Measurements from ENCODE around the gene CD44.

Gene CD44

DNA sequence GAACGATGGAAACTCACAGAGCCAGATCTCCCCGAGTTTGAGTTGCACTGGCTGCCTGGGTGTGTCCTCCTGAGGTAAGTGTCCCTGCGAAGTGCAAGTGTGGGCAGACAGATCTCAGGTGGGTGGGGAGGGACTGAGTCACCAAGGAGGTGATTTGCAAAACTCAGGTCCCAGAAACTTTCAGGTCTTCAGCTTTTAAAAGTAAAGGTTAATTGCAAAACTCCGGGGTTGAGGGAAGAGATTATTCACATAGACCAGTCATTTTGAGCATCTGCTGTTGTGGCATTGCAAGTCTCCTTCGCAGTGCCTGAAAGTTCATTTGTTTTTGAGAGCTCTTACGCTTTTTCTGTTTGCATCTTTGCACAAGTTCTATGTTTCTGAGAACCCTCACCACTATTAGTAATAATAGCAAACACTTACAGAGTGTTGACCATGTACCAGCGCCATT is 7.1 kb downstream of the CD44 start:
- Histone ChIP-seq H3K9ac (no peak overlapping the region), H3K27ac (peak overlapping the region in 2 of 11 experiments; percentile 15 to 16; a peak in 3 of 22 replicates), H3K4me2 (peak overlapping the region in 10 of 11 experiments; percentile 31 to 96 (median 90); a peak in 19 of 22 replicates), H3K4me1 (peaks cover 46 to 96% (median 66%) of the 10 kb centered on the region in 10 experiments), H3K9me3 (replicated peaks in 1 of 11) (peaks cover 0 to 44% (median 35%) of the 10 kb centered on the region in 11 experiments; a peak in 19 of 22 replicates), H3K27me3 (no peaks in the 10 kb centered on the region), H3K36me3 (peaks cover 52 to 100% (median 89%) of the 10 kb centered on the region in 11 experiments), H3K4me3 (no peak overlapping the region; a peak in 1 of 20 replicates), H4K20me1 (peaks cover 73 to 100% (median 98%) of the 10 kb centered on the region in 11 experiments; a peak in 21 of 22 replicates)
- no peak for TF ChIP-seq Cebpa-rat (IDR thresholded peaks at IDR 0.05)

DNA sequence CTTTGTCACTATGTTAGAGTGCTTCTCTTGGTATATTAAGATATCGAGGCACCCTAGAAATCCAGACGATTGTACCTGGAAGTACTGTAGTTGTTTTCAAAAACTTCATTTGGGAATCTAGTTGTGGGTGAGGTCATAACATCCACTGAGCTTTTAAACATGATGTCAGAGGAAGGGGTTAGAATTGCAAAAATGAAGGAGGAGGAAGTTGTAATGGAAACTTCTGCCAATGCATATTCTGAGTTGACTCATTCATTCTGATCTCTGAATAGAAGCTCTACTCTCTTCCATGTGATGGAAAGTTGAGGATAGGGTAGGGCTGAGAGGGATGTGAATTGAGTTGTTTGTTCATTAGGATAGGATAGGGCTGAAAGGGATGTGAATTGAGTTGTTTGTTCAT is 7.7 kb downstream of the CD44 start:
- no peak overlapping the region for H3K4me3 ChIP-seq
- peaks cover 0 to 50% (median 39%) of the 10 kb centered on the region in 11 experiments; a peak in 19 of 22 replicates for H3K9me3 ChIP-seq (replicated peaks in 1 of 11)
- no peak overlapping the region for H3K9ac ChIP-seq
- H4K20me1 ChIP-seq: peaks cover 73 to 100% (median 98%) of the 10 kb centered on the region in 11 experiments; a peak in 21 of 22 replicates
- peaks cover 40 to 100% (median 68%) of the 10 kb centered on the region in 10 experiments for H3K4me1 ChIP-seq
- H3K27me3 ChIP-seq: no peaks in the 10 kb centered on the region
- TF ChIP-seq Cebpa-rat (IDR thresholded peaks at IDR 0.05): no peak
- peak overlapping the region in 10 of 11 experiments; percentile 31 to 96 (median 90); a peak in 19 of 22 replicates for H3K4me2 ChIP-seq
- H3K27ac ChIP-seq: peak overlapping the region in 5 of 11 experiments; percentile 8 to 54 (median 16); a peak in 4 of 22 replicates
- peaks cover 58 to 100% (median 94%) of the 10 kb centered on the region in 11 experiments for H3K36me3 ChIP-seq

DNA sequence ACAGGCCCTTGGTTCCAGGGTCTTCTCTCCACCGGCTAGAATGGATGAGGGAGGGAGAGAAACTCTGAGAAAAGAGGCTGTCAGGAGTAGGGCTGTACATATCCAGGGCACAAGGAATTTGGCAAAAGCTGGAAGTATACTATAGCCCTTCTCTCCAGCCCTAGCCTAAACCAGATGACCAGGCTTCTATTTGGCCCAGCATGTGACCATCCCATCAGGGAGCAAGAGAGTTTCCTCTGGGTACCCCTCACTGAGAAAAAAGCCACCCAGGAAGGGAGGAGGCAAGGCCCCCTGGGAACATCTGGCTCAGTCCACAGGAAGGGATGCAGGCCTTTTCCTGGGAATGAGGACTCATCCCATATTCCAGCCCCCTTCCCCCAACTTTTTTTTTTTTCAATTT is 8.3 kb downstream of the CD44 start:
- H3K27ac ChIP-seq: peak overlapping the region in 5 of 11 experiments; percentile 12 to 54 (median 32); a peak in 5 of 22 replicates
- H3K9ac ChIP-seq: no peak overlapping the region
- TF ChIP-seq Cebpa-rat (IDR thresholded peaks at IDR 0.05): no peak
- H3K27me3 ChIP-seq: no peaks in the 10 kb centered on the region
- no peak overlapping the region for H3K4me3 ChIP-seq
- peaks cover 76 to 100% (median 99%) of the 10 kb centered on the region in 11 experiments; a peak in 21 of 22 replicates for H4K20me1 ChIP-seq
- H3K36me3 ChIP-seq: peaks cover 63 to 100% (median 98%) of the 10 kb centered on the region in 11 experiments
- H3K4me1 ChIP-seq: peaks cover 35 to 100% (median 63%) of the 10 kb centered on the region in 10 experiments
- peak overlapping the region in 9 of 11 experiments; percentile 41 to 96 (median 91); a peak in 14 of 22 replicates for H3K4me2 ChIP-seq
- peaks cover 0 to 55% (median 44%) of the 10 kb centered on the region in 11 experiments; a peak in 19 of 22 replicates for H3K9me3 ChIP-seq (replicated peaks in 1 of 11)

DNA sequence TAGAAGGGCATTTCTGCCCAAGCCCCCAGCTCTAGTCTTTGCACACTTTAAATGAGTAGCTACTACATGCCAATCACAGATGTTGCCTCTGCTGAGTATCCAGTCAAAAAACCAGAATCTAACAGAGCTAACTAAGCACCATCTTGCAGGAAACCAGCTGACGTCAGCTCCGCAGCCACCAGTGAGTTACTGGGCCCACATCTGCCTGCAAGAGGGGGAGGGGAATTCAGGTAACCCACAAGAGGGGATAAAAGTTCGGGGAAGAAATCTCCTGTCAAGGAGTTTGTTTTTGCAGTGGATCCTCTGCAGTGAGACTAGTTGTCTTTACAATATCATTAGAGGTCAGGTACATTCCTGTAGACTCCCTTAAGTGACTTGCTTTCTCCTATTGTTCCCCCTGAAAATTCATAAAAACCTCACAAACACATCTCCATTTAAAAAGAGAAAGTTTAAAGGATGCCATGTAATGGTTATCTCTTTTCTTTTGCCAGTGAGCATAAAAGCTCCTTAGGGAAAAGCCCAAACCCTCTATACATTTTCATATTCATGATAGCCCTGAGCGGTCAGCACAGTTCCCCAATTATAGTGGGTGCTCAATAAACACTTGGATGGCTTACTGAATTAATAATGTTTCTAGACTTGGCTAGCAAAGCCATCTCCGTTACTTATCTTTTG is 9.3 kb downstream of the CD44 start:
- H3K9me3 ChIP-seq (replicated peaks in 1 of 11): peaks cover 0 to 63% (median 53%) of the 10 kb centered on the region in 11 experiments; a peak in 19 of 22 replicates
- H3K36me3 ChIP-seq: peaks cover 72 to 100% (median 98%) of the 10 kb centered on the region in 11 experiments
- peaks cover 76 to 100% (median 99%) of the 10 kb centered on the region in 11 experiments; a peak in 21 of 22 replicates for H4K20me1 ChIP-seq
- H3K4me2 ChIP-seq: peak overlapping the region in 4 of 11 experiments; percentile 12 to 96 (median 50); a peak in 6 of 22 replicates
- H3K27me3 ChIP-seq: no peaks in the 10 kb centered on the region
- H3K4me3 ChIP-seq: no peak overlapping the region; a peak in 1 of 20 replicates
- H3K27ac ChIP-seq: 0 out of 22 replicates have a peak overlapping the region, but pooled peaks of 1 of the 11 experiments have one; percentile 4
- peaks cover 24 to 100% (median 52%) of the 10 kb centered on the region in 10 experiments for H3K4me1 ChIP-seq
- H3K9ac ChIP-seq: no peak overlapping the region
- no peak for TF ChIP-seq Cebpa-rat (IDR thresholded peaks at IDR 0.05)

DNA sequence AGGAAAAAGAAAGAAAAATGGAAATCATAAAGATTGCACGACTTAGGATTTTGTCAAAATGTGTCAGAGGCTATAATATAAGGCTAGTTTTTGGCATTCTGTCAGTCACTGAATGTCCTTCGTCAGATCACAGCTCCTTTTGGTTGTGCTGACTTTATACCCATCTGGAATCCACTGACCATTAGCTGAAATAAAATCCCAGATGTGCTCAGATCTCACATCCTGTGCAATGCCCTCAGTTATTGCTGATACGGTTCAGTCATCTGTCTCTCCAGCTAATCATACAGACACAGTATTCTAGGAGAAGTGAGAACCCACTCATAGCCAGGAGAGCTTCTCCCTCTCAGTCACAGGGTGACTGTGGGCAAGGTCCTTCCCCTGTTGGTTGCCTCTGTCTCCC is 11.5 kb downstream of the CD44 start:
- TF ChIP-seq Cebpa-rat (IDR thresholded peaks at IDR 0.05): no peak
- Histone ChIP-seq H3K27me3 (no peaks in the 10 kb centered on the region), H3K36me3 (peaks cover 74 to 100% (median 99%) of the 10 kb centered on the region in 11 experiments), H3K27ac (peak overlapping the region in 1 of 11 experiments; percentile 23; a peak in 1 of 22 replicates), H3K4me2 (peak overlapping the region in 4 of 11 experiments; percentile 2 to 96 (median 46); a peak in 5 of 22 replicates), H3K4me1 (peaks cover 9 to 100% (median 38%) of the 10 kb centered on the region in 10 experiments; a peak in 19 of 20 replicates), H3K4me3 (no peak overlapping the region), H3K9ac (no peak overlapping the region), H4K20me1 (peaks cover 65 to 100% (median 99%) of the 10 kb centered on the region in 11 experiments; a peak in 21 of 22 replicates), H3K9me3 (replicated peaks in 1 of 11) (peaks cover 0 to 83% (median 69%) of the 10 kb centered on the region in 11 experiments; a peak in 19 of 22 replicates)

DNA sequence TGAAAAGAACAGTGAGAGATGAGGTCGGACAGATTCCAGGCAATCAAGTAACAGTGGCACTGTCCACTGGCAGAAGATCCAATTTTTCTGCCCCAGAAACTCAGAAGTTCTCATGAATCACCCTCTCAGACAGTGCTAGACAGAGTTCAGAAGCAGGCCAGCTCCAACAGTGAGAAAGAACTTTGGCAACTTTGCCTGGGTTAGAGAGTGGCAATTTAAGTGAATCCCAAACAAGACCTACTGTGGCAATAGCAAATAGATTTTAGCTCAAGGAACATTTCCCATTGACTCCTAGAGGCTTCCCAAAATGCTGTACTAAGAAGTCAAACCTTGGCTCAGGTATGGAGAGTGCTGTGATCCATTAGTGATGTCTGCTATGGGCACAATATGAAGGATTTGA is 12.3 kb downstream of the CD44 start:
- Histone ChIP-seq H3K36me3 (peaks cover 68 to 100% (median 100%) of the 10 kb centered on the region in 11 experiments), H3K4me2 (peak overlapping the region in 5 of 11 experiments; percentile 2 to 96 (median 14); a peak in 6 of 22 replicates), H3K4me1 (peaks cover 15 to 100% (median 39%) of the 10 kb centered on the region in 10 experiments; a peak in 19 of 20 replicates), H4K20me1 (peaks cover 65 to 100% (median 100%) of the 10 kb centered on the region in 11 experiments; a peak in 21 of 22 replicates), H3K27me3 (no peaks in the 10 kb centered on the region), H3K9ac (no peak overlapping the region), H3K27ac (peak overlapping the region in 1 of 11 experiments; percentile 23; a peak in 2 of 22 replicates), H3K9me3 (replicated peaks in 1 of 11) (peaks cover 0 to 83% (median 69%) of the 10 kb centered on the region in 11 experiments; a peak in 19 of 22 replicates), H3K4me3 (no peak overlapping the region)
- no peak for TF ChIP-seq Cebpa-rat (IDR thresholded peaks at IDR 0.05)

DNA sequence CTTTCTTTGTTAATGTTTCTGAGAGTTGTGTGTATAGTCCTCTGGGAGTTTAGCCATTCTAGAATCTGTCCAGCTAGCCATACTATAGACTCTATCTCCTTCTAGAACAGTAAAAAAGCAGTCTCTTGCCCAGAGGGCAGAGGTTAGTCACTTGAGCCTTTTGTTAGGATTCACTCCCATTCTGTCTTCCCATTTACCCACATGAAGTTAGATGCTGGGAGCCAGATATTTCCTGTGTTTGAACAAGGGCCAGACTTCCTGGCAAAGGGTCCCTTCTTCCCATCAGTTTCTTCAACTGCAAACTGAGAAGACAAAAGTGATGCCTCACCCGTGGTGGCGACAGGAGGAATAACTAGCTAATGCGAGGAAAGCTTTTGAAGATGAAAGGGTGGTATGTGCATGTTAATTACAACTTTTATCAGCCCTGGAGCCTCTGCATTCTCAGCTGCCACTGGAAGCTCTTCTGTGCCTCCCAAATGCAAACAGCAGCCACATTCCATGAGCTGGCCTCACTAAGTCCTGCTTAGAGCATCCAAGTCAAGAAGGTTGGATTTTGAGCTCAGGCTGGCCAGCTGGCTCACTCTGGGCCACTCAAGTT is 12.8 kb downstream of the CD44 start:
- Histone ChIP-seq H3K4me2 (peak overlapping the region in 3 of 11 experiments; percentile 2 to 96 (median 79); a peak in 5 of 22 replicates), H3K4me1 (peaks cover 20 to 100% (median 39%) of the 10 kb centered on the region in 10 experiments; a peak in 19 of 20 replicates), H4K20me1 (peaks cover 65 to 100% (median 100%) of the 10 kb centered on the region in 11 experiments; a peak in 21 of 22 replicates), H3K9ac (no peak overlapping the region), H3K27ac (no peak overlapping the region; a peak in 2 of 22 replicates), H3K27me3 (no peaks in the 10 kb centered on the region), H3K9me3 (replicated peaks in 1 of 11) (peaks cover 0 to 83% (median 66%) of the 10 kb centered on the region in 11 experiments; a peak in 19 of 22 replicates), H3K4me3 (no peak overlapping the region), H3K36me3 (peaks cover 63 to 100% (median 100%) of the 10 kb centered on the region in 11 experiments)
- TF ChIP-seq Cebpa-rat (IDR thresholded peaks at IDR 0.05): no peak

DNA sequence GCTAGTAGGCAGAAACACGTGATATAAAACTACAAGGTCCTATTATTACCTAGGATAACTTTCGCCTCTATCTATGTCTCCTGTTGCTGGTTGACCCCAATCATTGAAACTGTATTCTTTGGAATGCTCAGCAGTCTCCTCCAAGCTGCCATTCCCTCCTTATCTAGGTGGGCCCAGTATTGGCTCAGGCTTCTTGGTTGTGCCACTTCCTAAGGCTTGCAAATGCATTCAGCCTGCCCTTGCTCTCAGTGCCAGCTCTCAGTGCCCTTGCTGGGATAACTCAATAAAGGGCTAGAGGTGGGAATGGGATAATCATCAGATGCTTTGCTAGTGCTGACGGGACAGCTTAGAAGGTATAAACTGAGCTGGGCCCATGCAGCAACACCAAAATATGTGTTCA is 13.6 kb downstream of the CD44 start:
- H3K4me1 ChIP-seq: peaks cover 24 to 100% (median 37%) of the 10 kb centered on the region in 10 experiments
- no peaks in the 10 kb centered on the region for H3K27me3 ChIP-seq
- H3K9ac ChIP-seq: no peak overlapping the region
- H3K27ac ChIP-seq: peak overlapping the region in 1 of 11 experiments; percentile 51; a peak in 1 of 22 replicates
- peaks cover 57 to 100% (median 98%) of the 10 kb centered on the region in 11 experiments for H3K36me3 ChIP-seq
- peaks cover 68 to 100% (median 100%) of the 10 kb centered on the region in 11 experiments; a peak in 21 of 22 replicates for H4K20me1 ChIP-seq
- peaks cover 0 to 77% (median 60%) of the 10 kb centered on the region in 11 experiments; a peak in 19 of 22 replicates for H3K9me3 ChIP-seq (replicated peaks in 1 of 11)
- peak overlapping the region in 3 of 11 experiments; percentile 47 to 96 (median 79); a peak in 6 of 22 replicates for H3K4me2 ChIP-seq
- no peak for TF ChIP-seq Cebpa-rat (IDR thresholded peaks at IDR 0.05)
- no peak overlapping the region for H3K4me3 ChIP-seq

Data from BLaER1 treated with 17β-estradiol and CSF1 and Interleukin-3, amounts not matched to agents 10 nM and 100 nM (cell line).